GM12878 (cell line): ENCODE measurements around the gene TGM2. TPM values are rescaled to one million over a fixed set of nuclear protein-coding genes. Genes with fewer than 3 reads are reported as not detected.

Experiments
- ATAC-seq: fragments of 200-7000 bp; cut with Tn5 transposase; 3 replicates; pipeline ENCODE4 v1.9.1; 2020; ENCODE audit warnings: mild to moderate bottlenecking, moderate library complexity
- BruUV-seq: library from RNA; stranded (reverse); fragments of 400-500 nt; replicated peaks from 2 replicates; lab custom pipeline; 2021; lab: Mats Ljungman, UMichigan
- CTCF ChIA-PET: fragments of 300-600 bp; sonication (Branson Sonifier 250); formaldehyde crosslinking; extraction: SDS; loops from one replicate; lab custom pipeline; 2021; ENCODE audit warnings: inconsistent platforms; lab: Yijun Ruan, JAX
- POLR2A ChIA-PET: fragments of 350-600 bp; formaldehyde crosslinking; extraction: SDS; loops from one replicate; lab custom pipeline; 2021; ENCODE audit warnings: inconsistent platforms; lab: Charles Lee
- RAD21 ChIA-PET: fragments of 300-600 bp; sonication (Branson Sonifier 250); formaldehyde crosslinking; loops from one replicate; lab custom pipeline; 2023; ENCODE audit warnings: antibody characterized with exemption; ENCODE audit not compliant: unreplicated experiment; lab: Charles Lee
- SMC1A ChIA-PET: fragments of 300-600 bp; sonication (Branson Sonifier 250); formaldehyde crosslinking; loops from one replicate; lab custom pipeline; 2023; ENCODE audit not compliant: unreplicated experiment, uncharacterized antibody; lab: Charles Lee
- DNase-seq: peaks from one replicate; pipeline ENCODE4 v3.0.0-alpha.2; 2011; ENCODE audit warnings: low read depth, low spot score
- FAIRE-seq: peaks from 3 replicates; lab custom pipeline; 2011; peaks lifted over from hg19 to GRCh38; lab: Jason Lieb, UNC
- H2AFZ ChIP-seq: 2 replicates; pipeline ENCODE4 v1.6.0; 2011; ENCODE audit warnings: low read depth, low read length, control low read depth; ENCODE audit not compliant: control insufficient read depth
- H3K27ac ChIP-seq: 2 replicates; pipeline ENCODE4 v1.5.1; 2011; ENCODE audit warnings: control low read depth; ENCODE audit not compliant: control insufficient read depth, insufficient read depth
- H3K27me3 ChIP-seq, 2 experiments: replicated peaks in 1 of 2; 2 replicates each; pipeline versions ENCODE4 v1.6.0 to v1.6.1; 2011; ENCODE audit warnings: low read length in 1 of 2; ENCODE audit not compliant: control insufficient read depth in 2 of 2, insufficient read depth in 2 of 2
- H3K36me3 ChIP-seq, 2 experiments: 2 replicates each; pipeline ENCODE4 v1.5.1; 2011; ENCODE audit warnings: low read length in 1 of 2; ENCODE audit not compliant: control insufficient read depth in 2 of 2, insufficient read depth in 2 of 2
- H3K4me1 ChIP-seq: 2 replicates; pipeline ENCODE4 v1.6.1; 2011; ENCODE audit warnings: mild to moderate bottlenecking, low read length, moderate library complexity, mixed read lengths; ENCODE audit not compliant: control insufficient read depth, insufficient read depth
- H3K4me2 ChIP-seq: 2 replicates; pipeline ENCODE4 v1.6.0; 2011; ENCODE audit warnings: control low read depth; ENCODE audit not compliant: control insufficient read depth, insufficient read depth
- H3K4me3 ChIP-seq: fragments of 200-600 bp; sonication (generic); 2 replicates; pipeline ENCODE4 v1.5.1; 2016
- H3K79me2 ChIP-seq: 2 replicates; pipeline ENCODE4 v1.6.0; 2011; ENCODE audit warnings: low read length; ENCODE audit not compliant: control insufficient read depth, insufficient read depth
- H3K9ac ChIP-seq: 2 replicates; pipeline ENCODE4 v1.8.0; 2011; ENCODE audit warnings: low read length, control low read depth, mixed read lengths; ENCODE audit not compliant: control insufficient read depth, insufficient read depth
- H3K9me3 ChIP-seq: replicated peaks from 3 replicates; pipeline ENCODE4 v1.5.1; 2011; ENCODE audit warnings: mild to moderate bottlenecking, low read length; ENCODE audit not compliant: control insufficient read depth, insufficient read depth
- H4K20me1 ChIP-seq: 2 replicates; pipeline ENCODE4 v1.6.0; 2011; ENCODE audit not compliant: control insufficient read depth, insufficient read depth
- MTA2 ChIP-seq: fragments of 450-650 bp; IDR thresholded peaks from 2 replicates; pipeline ENCODE4 v1.6.1; 2016; ENCODE audit warnings: low read depth, mild to moderate bottlenecking, moderate library complexity
- NFYB ChIP-seq: IDR thresholded peaks from 2 replicates; pipeline ENCODE4 v1.6.1; 2011; ENCODE audit warnings: low read depth, mild to moderate bottlenecking, low read length, improper control_type of control experiment, moderate library complexity; ENCODE audit not compliant: insufficient read depth
- ZSCAN29 ChIP-seq: fragments of 450-650 bp; IDR thresholded peaks from 2 replicates; pipeline ENCODE4 v1.6.1; 2017; ENCODE audit warnings: mild to moderate bottlenecking, moderate library complexity
- WGBS: methylation state at CpG from one replicate; pipeline ENCODE4 v1.1.6; 2016; ENCODE audit warnings: low lambda C conversion rate; ENCODE audit not compliant: insufficient replicate concordance, insufficient coverage; ENCODE audit errors: missing lambda C conversion rate; 5-methylcytosine and 5-hydroxymethylcytosine counted together
- in situ Hi-C: fragments of 300-500 bp; cut with MboI; formaldehyde crosslinking; loops from 9 replicates; pipeline ENCODE4 v1.14.3; 2018; ENCODE audit warnings: mixed read lengths
- intact Hi-C: fragments of 100-400 bp; cut with micrococcal nuclease; formaldehyde crosslinking; loops from one replicate; pipeline ENCODE4 v1.14.2; 2022; ENCODE audit not compliant: unreplicated experiment
- polyA plus RNA-seq, 11 experiments: library from polyadenylated mRNA; depleted of rRNA in 4 of 11; unstranded in 6 of 11; stranded (reverse) in 5 of 11; fragments of >200 nt; fragmentation: Nextera tagmentation in 4 of 11; fragmentation: Illumina TruSeq in 1 of 11; extraction: Ambion mirVana in 4 of 11; extraction: Trizol in 1 of 11; gene quantifications; 1 replicate in 1 of 11; 2 replicates in 10 of 11; pipeline versions ENCODE4 v1.2.1 to v1.2.3, GENCODE V29; 2011 to 2016; ENCODE audit warnings: inconsistent platforms in 2 of 11, missing spikeins in 2 of 11, low read depth in 1 of 11
- total RNA-seq, 4 experiments: library from RNA; depleted of rRNA in 3 of 4; stranded (reverse); fragments of >200 nt in 3 of 4; fragmentation: Illumina TruSeq in 1 of 4; extraction: Trizol in 1 of 4; gene quantifications; 2 replicates each; pipeline versions ENCODE4 v1.2.1 to v1.2.3, GENCODE V29; 2013 to 2021
- TF ChIP-seq, protein P1 (sequence below): fragments of 450-650 bp; IDR thresholded peaks from 2 replicates; pipeline ENCODE4 v1.6.1; 2017; ENCODE audit warnings: mild to moderate bottlenecking, low read depth, inconsistent platforms; ENCODE audit not compliant: poor library complexity, severe bottlenecking
- TF ChIP-seq, protein P2 (sequence below): fragments of 450-650 bp; IDR thresholded peaks from 2 replicates; pipeline ENCODE4 v1.6.1; 2017; ENCODE audit warnings: low read depth, mild to moderate bottlenecking, moderate library complexity

TGM2 gene
- total and polyA plus RNA-seq, 10 of the 15 experiments (the other 5 are each of a cell fraction or from before 2014, with no cell fraction given), result 0.11 to 1.9 (median 0.51) TPM

DNA sequence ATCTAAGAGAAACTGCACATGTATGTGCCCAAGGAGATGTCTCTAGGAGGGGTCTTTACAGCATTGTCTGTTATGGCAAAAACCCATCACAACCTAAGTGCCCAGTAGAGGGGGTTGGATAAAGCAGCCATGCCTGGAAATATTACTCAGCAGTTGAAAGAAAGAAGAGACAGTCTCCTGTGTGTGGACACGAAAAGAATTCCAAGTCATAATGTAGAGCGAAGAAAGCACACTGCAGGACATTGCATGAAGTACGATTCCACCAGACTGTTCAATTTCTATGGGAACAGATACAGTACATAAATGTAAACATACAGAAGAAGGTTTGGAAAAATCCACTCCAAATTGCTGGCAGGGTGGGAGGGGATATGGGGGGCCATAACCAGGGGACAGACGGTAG is 7.3 kb upstream of the TGM2 start:
- in situ Hi-C loops (loop anchor here (25.0 kb wide), 1 partner anchor 110 kb away; no protein-coding TSS in a partner anchor), intact Hi-C loops (no loop called here)
- Histone ChIP-seq H3K27ac (no peak overlapping the region), H2AFZ (no peak overlapping the region), H3K4me2 (no peak overlapping the region), H3K79me2 (no peaks in the 10 kb centered on the region), H3K4me1 (peaks cover 14% of the 10 kb centered on the region), H3K4me3 (no peak overlapping the region), H4K20me1 (no peaks in the 10 kb centered on the region), H3K27me3 (no peaks in the 10 kb centered on the region; a peak in 1 of 4 replicates), H3K9ac (no peak overlapping the region), H3K36me3 (no peaks in the 10 kb centered on the region), H3K9me3 (no peaks in the 10 kb centered on the region; the same call in 2 of the 3 replicates)
- RAD21 ChIA-PET, result interaction anchor here (1.1 to 1.4 kb wide), 2 partner anchors 47 to 59 kb away, joined by 3 read pairs; no protein-coding TSS in a partner anchor
- POLR2A ChIA-PET, result no interaction called here
- no peak for FAIRE-seq
- ATAC-seq, result no peak
- SMC1A ChIA-PET, result interaction anchor here (0.6 to 2.0 kb wide), 2 partner anchors 44 to 49 kb away, joined by 3 to 8 read pairs; no protein-coding TSS in a partner anchor
- CTCF ChIA-PET, result interaction anchor here (1.1 to 3.2 kb wide), 3 partner anchors 48 to 114 kb away, joined by 5 to 20 read pairs (median 9); no protein-coding TSS in a partner anchor
- DNase-seq, result no peak
- TF ChIP-seq, protein P1, sequence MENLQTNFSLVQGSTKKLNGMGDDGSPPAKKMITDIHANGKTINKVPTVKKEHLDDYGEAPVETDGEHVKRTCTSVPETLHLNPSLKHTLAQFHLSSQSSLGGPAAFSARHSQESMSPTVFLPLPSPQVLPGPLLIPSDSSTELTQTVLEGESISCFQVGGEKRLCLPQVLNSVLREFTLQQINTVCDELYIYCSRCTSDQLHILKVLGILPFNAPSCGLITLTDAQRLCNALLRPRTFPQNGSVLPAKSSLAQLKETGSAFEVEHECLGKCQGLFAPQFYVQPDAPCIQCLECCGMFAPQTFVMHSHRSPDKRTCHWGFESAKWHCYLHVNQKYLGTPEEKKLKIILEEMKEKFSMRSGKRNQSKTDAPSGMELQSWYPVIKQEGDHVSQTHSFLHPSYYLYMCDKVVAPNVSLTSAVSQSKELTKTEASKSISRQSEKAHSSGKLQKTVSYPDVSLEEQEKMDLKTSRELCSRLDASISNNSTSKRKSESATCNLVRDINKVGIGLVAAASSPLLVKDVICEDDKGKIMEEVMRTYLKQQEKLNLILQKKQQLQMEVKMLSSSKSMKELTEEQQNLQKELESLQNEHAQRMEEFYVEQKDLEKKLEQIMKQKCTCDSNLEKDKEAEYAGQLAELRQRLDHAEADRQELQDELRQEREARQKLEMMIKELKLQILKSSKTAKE, result no peak
- TF ChIP-seq, protein P2, sequence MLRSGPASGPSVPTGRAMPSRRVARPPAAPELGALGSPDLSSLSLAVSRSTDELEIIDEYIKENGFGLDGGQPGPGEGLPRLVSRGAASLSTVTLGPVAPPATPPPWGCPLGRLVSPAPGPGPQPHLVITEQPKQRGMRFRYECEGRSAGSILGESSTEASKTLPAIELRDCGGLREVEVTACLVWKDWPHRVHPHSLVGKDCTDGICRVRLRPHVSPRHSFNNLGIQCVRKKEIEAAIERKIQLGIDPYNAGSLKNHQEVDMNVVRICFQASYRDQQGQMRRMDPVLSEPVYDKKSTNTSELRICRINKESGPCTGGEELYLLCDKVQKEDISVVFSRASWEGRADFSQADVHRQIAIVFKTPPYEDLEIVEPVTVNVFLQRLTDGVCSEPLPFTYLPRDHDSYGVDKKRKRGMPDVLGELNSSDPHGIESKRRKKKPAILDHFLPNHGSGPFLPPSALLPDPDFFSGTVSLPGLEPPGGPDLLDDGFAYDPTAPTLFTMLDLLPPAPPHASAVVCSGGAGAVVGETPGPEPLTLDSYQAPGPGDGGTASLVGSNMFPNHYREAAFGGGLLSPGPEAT, result no peak
- TF ChIP-seq MTA2 (no peak), ZSCAN29 (no peak), NFYB (no peak)
- no TSS peak for BruUV-seq
- WGBS, result 56% methylated on average over 4 of the region's 4 CpGs
